Hematopoietic multipotent progenitor cell treated with erythropoietin and hydrocortisone succinate and interleukin-3 and kit ligand, for 4 days (in vitro differentiated cells): ENCODE data around the gene ARRDC1.

Source experiments
- DNase-seq: peaks from one replicate; pipeline ENCODE4 v3.0.0-alpha.2; 2015

ARRDC1 gene

GRCh38 chr9:137642118-137642601 lies 36.7 kb downstream of the ARRDC1 start:
- DNase-seq, result no peak

DNA sequence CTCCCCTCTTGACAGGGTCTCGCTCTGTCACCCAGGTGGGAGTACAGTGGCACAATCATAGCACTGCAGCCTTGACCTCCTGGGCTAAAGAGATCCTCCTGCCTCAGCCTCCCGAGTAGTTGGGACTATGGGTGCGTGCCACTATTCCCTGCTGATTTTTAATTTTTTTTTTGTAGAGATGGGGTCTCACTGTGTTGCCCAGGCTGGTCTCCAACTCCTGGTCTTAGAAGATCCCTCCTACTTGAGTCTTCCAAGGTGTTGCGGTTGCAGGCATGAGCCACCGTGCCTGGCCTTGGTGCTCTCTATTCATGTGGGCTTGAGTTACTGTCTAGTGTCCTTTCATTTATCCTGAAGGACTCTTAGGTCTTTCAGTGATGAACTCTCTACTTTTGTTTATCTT lies 37.4 kb downstream of the ARRDC1 start:
- DNase-seq, result no peak

DNA sequence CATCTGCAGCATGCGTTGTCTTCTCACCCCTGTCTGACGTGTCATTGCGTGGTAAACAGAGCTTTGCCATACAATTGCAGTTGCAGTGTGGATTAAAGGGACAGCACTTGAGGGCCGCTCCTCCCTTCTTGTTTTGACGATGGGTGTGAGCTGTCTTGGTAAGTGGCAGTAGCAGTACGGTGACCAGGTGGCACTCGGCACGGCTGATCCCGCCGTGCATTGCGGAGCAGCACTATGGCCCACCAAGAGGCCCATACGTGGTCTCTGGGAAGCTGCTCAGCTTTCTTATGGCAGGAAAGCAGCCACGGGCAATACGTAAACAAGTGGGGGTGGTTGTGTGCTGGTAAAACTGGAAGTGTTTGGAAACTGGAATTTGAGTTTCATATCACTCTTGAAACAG lies 38.4 kb downstream of the ARRDC1 start:
- DNase-seq, result no peak

- DNase-seq, result no peak
These were observed 39.7 kb downstream of the ARRDC1 start for GRCh38 chr9:137645211-137645610.

GRCh38 chr9:137646341-137646740 lies 40.9 kb downstream of the ARRDC1 start:
- no peak for DNase-seq

DNA sequence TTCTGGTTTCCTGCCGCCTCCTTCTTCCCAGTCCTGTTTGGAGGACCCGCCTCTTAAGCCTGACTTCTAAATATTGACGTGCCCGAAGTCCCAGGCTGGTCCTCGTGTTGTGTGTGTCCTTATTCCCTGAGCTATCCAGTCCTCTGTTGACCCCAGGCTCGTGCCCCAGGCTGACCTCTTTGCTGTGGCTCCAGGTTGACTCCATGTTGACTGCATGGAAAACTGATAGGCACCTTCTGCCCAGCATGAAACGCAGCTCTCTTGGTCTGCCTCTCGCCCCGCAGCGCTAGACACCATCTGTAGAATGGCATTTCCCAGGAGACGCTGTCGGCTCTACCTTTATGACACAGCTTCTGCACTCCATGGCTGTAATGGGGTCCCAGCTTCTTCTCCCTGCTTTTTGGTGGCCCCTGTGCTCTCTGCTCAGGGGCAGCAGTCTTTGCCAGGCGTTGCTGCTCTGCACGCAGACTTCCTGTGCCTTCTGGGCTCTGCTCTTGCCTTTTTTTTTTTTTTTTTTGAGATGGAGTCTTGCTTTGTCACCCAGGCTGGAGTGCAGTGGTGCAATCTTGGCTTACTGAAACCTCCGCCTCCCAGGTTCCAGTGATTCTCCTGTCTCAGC lies 41.7 kb downstream of the ARRDC1 start:
- DNase-seq, result peak; percentile 71

- no peak for DNase-seq
These were observed 42.9 kb downstream of the ARRDC1 start for GRCh38 chr9:137648396-137648795.

DNA sequence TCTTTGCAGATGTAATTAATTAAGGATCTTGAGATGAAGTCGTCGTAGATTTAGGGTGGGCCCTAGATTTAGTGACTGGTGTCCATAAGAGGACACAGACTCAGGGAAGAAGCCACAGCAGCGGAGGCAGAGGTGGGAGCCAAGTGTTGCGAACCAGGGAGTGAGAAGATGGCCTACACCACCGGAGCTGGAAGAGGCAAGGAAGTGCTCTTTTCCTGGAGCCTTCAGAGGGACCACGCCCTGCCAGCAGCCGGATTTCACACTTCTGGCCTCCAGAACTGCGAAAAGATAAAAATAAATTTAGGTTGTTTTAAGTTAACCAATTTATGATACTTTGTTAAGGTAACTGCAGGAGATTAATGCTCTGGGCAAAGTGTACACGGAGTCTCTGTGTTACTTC lies 44.1 kb downstream of the ARRDC1 start:
- no peak for DNase-seq

GRCh38 chr9:137650259-137650658 lies 44.8 kb downstream of the ARRDC1 start:
- no peak for DNase-seq

DNA sequence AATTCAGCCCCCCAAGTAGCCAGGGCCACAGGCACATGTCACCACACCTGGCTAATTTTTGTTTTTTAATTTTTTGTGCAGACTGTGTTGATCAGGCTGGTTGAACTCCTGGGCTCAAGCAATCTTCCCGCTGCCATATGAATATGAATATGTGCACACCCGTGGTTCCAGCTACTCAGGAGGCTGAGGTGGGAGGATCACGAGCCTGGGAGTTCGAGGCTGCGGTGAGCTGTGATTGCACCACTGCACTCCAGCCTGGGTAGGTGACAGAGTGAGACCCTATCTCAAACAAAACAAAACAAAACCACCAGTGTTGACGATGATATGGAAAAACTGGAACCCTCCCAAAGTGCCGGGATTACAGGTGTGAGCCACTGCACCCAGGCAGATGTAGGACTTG lies 45.3 kb downstream of the ARRDC1 start:
- DNase-seq, result no peak

DNA sequence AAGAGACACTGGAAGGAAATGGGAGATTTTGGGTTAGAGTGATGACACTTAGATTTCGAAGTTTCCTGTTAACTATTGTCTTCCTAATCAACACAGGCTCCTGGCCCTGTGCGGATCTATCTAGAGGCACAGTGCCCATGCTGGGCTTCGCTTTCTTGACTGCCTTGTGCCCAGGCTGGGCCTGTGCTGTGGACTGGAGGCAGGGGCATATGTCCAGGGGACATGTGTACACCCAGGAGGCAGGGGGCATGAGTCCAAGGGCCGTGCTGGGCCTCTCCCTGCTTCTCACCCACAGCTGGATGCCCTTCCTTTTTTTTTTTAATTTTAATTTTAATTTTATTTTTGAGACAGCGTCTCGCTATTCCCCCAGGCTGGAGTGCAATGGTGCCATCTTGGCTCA lies 50.9 kb downstream of the ARRDC1 start:
- no peak for DNase-seq

DNA sequence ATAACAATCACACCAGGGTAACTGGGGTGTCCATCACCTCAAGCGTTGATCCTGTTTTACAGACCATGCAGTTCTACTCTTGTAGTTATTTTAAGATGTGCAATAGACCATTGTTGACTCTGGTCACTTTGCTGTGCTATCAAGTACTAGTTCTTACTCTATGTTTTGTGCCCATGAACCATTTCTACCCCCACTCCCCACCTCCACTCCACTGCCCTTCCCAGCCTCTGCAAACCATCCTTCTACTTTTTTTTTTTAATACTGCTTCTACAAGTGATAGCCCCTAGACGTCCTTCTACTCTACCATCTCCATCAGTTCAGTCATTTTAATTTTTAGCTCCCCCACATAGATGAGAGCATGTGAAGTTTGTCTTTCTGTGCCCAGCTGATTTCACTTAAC lies 52.1 kb downstream of the ARRDC1 start:
- no peak for DNase-seq

DNA sequence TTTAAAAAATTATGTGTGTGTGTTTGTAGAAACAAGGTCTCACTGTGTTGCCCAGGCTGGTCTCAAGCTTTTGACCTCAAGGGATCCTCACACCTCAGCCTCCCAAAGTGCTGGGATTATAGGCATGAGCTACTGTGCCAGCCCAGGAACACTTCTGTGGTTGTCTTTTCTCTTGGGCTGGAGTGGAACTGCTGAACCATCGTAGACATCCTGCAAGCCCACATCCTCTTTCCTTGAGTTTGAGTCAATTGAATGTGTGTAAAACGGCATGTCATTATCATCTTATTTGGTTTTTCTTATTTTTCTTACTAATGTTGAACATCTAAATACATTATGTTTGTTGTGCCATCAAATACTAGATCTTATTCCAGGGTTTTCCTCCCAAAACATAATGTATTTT lies 53.3 kb downstream of the ARRDC1 start:
- DNase-seq, result peak; percentile 41

DNA sequence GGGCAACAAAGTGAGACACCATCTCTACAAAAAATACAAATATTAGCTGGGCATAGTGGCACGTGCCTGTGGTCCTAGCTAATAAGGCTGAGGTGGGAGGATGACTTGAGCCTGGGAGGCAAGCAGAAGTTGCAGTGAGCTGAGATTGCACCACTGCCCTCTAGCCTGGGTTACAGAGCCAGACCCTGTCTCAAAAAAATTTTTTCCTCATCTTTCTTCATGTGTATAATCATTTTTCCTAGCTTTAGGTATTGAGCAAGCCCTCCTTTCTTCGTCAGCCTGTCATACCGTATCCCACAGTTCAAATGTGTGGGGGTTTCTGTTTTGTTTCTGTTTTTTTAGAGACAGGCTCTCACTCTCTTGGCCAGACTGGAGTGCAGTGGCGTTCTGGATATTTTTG lies 54.7 kb downstream of the ARRDC1 start:
- no peak for DNase-seq

GRCh38 chr9:137663584-137663983 lies 58.1 kb downstream of the ARRDC1 start:
- DNase-seq, result no peak

DNA sequence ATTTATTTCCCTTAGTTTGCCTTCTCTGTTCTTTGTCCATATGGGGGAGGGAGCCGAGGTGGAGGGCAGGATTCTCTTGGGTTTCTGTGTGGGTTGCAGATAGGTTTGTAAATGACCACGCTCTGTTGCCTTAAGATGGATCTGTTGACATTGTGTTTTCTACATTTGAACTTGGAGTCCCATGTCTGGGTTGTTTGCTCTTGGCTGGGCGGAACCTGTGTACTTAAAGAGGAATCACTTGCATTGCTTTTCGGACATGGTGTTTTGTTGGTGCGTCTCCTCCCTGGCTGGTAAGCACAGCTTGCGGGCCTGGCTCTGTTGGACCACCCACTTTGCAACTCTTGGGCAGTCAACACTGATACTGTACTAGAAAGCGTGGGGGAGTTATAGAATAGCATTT lies 59.2 kb downstream of the ARRDC1 start:
- DNase-seq, result peak; percentile 38
